ENCODE data around the gene AQP3.

- TF ChIP-seq, protein P1, sequence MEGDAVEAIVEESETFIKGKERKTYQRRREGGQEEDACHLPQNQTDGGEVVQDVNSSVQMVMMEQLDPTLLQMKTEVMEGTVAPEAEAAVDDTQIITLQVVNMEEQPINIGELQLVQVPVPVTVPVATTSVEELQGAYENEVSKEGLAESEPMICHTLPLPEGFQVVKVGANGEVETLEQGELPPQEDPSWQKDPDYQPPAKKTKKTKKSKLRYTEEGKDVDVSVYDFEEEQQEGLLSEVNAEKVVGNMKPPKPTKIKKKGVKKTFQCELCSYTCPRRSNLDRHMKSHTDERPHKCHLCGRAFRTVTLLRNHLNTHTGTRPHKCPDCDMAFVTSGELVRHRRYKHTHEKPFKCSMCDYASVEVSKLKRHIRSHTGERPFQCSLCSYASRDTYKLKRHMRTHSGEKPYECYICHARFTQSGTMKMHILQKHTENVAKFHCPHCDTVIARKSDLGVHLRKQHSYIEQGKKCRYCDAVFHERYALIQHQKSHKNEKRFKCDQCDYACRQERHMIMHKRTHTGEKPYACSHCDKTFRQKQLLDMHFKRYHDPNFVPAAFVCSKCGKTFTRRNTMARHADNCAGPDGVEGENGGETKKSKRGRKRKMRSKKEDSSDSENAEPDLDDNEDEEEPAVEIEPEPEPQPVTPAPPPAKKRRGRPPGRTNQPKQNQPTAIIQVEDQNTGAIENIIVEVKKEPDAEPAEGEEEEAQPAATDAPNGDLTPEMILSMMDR (IDR thresholded peaks at IDR 0.05; ENCODE audit: low read depth, low read length), result no peak
- TF ChIP-seq EZH2phosphoT487 (IDR thresholded peaks at IDR 0.05; ENCODE audit: low read depth), result no peak
These were observed 4.3 kb downstream of the AQP3 start for GRCh38 chr9:33443047-33443446.

Measured in OCI-LY3 (cell line).